HepG2 (cell line): ENCODE measurements around the gene COX10. TPM values are rescaled to one million over a fixed set of nuclear protein-coding genes. Genes with fewer than 3 reads are reported as not detected.

Source experiments
- ATF7 ChIP-seq, 2 experiments: fragments of 450-650 bp in 1 of 2; sonication (generic) in 1 of 2; formaldehyde crosslinking in 1 of 2; IDR thresholded peaks; 2 replicates each; pipeline versions ENCODE4 v1.4.0 to v1.6.1; 2016 to 2020; ENCODE audit warnings: antibody characterized with exemption in 1 of 2, mild to moderate bottlenecking in 1 of 2, missing genetic modification reagents in 1 of 2
- CBX1 ChIP-seq: IDR thresholded peaks from one replicate; pipeline ENCODE4 v1.6.1; 2016; ENCODE audit warnings: antibody characterized with exemption, low read depth
- ELF3 ChIP-seq: IDR thresholded peaks from 2 replicates; pipeline ENCODE4 v1.6.1; 2016; ENCODE audit warnings: missing genetic modification reagents, missing compliant biosample characterization
- HNRNPK ChIP-seq: fragments of 200-400 bp; formaldehyde crosslinking; IDR thresholded peaks from 2 replicates; pipeline ENCODE4 v1.6.1; 2018; ENCODE audit warnings: low read length, low read depth, moderate library complexity, mild to moderate bottlenecking; ENCODE audit not compliant: poor library complexity, severe bottlenecking
- PPARG ChIP-seq: conservative IDR thresholded peaks from 2 replicates; pipeline ENCODE4 v1.6.1; 2016; ENCODE audit warnings: missing biosample characterization, missing genetic modification reagents
- REST ChIP-seq, 2 experiments: IDR thresholded peaks; 2 replicates each; pipeline ENCODE4 v1.6.1; 2011 to 2012; ENCODE audit warnings: low read length in 2 of 2, borderline replicate concordance in 1 of 2, low read depth in 1 of 2, mild to moderate bottlenecking in 1 of 2, moderate library complexity in 1 of 2
- SNAPC5 ChIP-seq: sonication (generic); formaldehyde crosslinking; IDR thresholded peaks from 2 replicates; pipeline ENCODE4 v1.8.1; 2023; ENCODE audit warnings: mild to moderate bottlenecking, missing genetic modification reagents, borderline replicate concordance
- SP4 ChIP-seq: sonication (generic); formaldehyde crosslinking; IDR thresholded peaks from 2 replicates; pipeline ENCODE4 v1.8.1; 2023; ENCODE audit warnings: mild to moderate bottlenecking, missing genetic modification reagents
- TBX3 ChIP-seq: fragments of 450-650 bp; IDR thresholded peaks from 2 replicates; pipeline ENCODE4 v1.6.1; 2017; ENCODE audit warnings: antibody characterized with exemption, mild to moderate bottlenecking, inconsistent platforms, borderline replicate concordance
- ZBTB14 ChIP-seq: sonication (generic); formaldehyde crosslinking; IDR thresholded peaks from 2 replicates; pipeline ENCODE4 v1.4.0; 2020; ENCODE audit warnings: missing genetic modification reagents
- ZNF207 ChIP-seq: fragments of 450-650 bp; IDR thresholded peaks from 2 replicates; pipeline ENCODE4 v1.6.1; 2016; ENCODE audit warnings: antibody characterized with exemption, borderline replicate concordance
- ZNF235 ChIP-seq: sonication (generic); formaldehyde crosslinking; IDR thresholded peaks from 2 replicates; pipeline ENCODE4 v1.8.1; 2023; ENCODE audit warnings: mild to moderate bottlenecking, missing genetic modification reagents, borderline replicate concordance
- ZNF431 ChIP-seq: sonication (generic); formaldehyde crosslinking; IDR thresholded peaks from 2 replicates; pipeline ENCODE4 v1.9.0; 2022; ENCODE audit warnings: missing genetic modification reagents, low read depth, mild to moderate bottlenecking, borderline replicate concordance
- ZNF451 ChIP-seq: sonication (generic); formaldehyde crosslinking; IDR thresholded peaks from 2 replicates; pipeline ENCODE4 v1.5.0; 2020; ENCODE audit warnings: mild to moderate bottlenecking, missing genetic modification reagents
- ZNF550 ChIP-seq: sonication (generic); formaldehyde crosslinking; IDR thresholded peaks from 2 replicates; pipeline ENCODE4 v1.4.0; 2020; ENCODE audit warnings: mild to moderate bottlenecking, missing genetic modification reagents, borderline replicate concordance
- ZNF644 ChIP-seq: IDR thresholded peaks from 2 replicates; pipeline ENCODE4 v1.6.1; 2016; ENCODE audit warnings: low read depth
- ZSCAN22 ChIP-seq: sonication (generic); formaldehyde crosslinking; IDR thresholded peaks from 2 replicates; pipeline ENCODE4 v1.4.0; 2020; ENCODE audit warnings: mild to moderate bottlenecking, missing genetic modification reagents
- ZUFSP ChIP-seq: sonication (generic); formaldehyde crosslinking; IDR thresholded peaks from 2 replicates; pipeline ENCODE4 v1.9.0; 2021; ENCODE audit warnings: missing genetic modification reagents, mild to moderate bottlenecking, borderline replicate concordance
- polyA plus RNA-seq, 8 experiments: library from polyadenylated mRNA; depleted of rRNA in 3 of 8; stranded (reverse) in 7 of 8; unstranded in 1 of 8; fragments of >200 nt; fragmentation: Illumina TruSeq in 4 of 8; extraction: Trizol in 4 of 8; gene quantifications; 2 replicates each; pipeline versions ENCODE4 v1.2.1 to v1.2.3, GENCODE V29; 2011 to 2016; ENCODE audit warnings: low read depth in 4 of 8, missing spikeins in 1 of 8, mixed read lengths in 1 of 8; ENCODE audit not compliant: insufficient read depth in 1 of 8
- total RNA-seq, 5 experiments: library from RNA; depleted of rRNA; stranded (reverse); fragments of >200 nt; fragmentation: Illumina TruSeq; extraction: Trizol; gene quantifications; 2 replicates each; pipeline ENCODE4 v1.2.3, GENCODE V29; 2016; ENCODE audit warnings: low read depth in 1 of 5

Gene COX10
- total and polyA plus RNA-seq, 2 of the 13 experiments (the other 11 are each of a cell fraction or from before 2014, with no cell fraction given) = 13.9 to 20.1 TPM

- TF ChIP-seq ZNF550 (CRISPR knock-in tag) = 0 out of 2 replicates have a peak, but pooled peaks have one; percentile 45
- TF ChIP-seq SNAPC5 (CRISPR knock-in tag) = no peak
- TF ChIP-seq ZSCAN22 (CRISPR knock-in tag) = no peak
- TF ChIP-seq HNRNPK = no peak
- TF ChIP-seq ZNF235 = peak; percentile 56; the same call in 1 of the 2 replicates
- peak; percentile 81 for TF ChIP-seq SP4 (CRISPR knock-in tag)
- TF ChIP-seq REST (IDR thresholded peaks at IDR 0.05; ENCODE audit: borderline replicate concordance in 1 of 2, low read depth in 1 of 2, low read length in 2 of 2) = peak in 1 of 2 experiments; percentile 62; a peak in 1 of 4 replicates
- TF ChIP-seq ELF3 (CRISPR knock-in tag) = peak; percentile 84
- peak; percentile 28; the same call in 1 of the 2 replicates for TF ChIP-seq PPARG (CRISPR knock-in tag)
- no peak for TF ChIP-seq TBX3
- no peak for TF ChIP-seq ZNF431 (CRISPR knock-in tag)
- TF ChIP-seq ZNF451 (CRISPR knock-in tag) = no peak; the same call in 1 of the 2 replicates
- no peak for TF ChIP-seq ZNF644
- TF ChIP-seq ATF7 (IDR thresholded peaks at IDR 0.05) = no peak
- TF ChIP-seq ATF7 (CRISPR knock-in tag; IDR thresholded peaks at IDR 0.05) = no peak
- TF ChIP-seq ZBTB14 = no peak
- TF ChIP-seq ZUFSP (CRISPR knock-in tag) = no peak
- TF ChIP-seq CBX1 = no peak
- no peak for TF ChIP-seq ZNF207
These were observed at the start of gene COX10 (continued) for GRCh38 chr17:14069251-14070021.
